Esophagus (tissue), 2 donors: ENCODE results near the gene RSPH10B2. TPM values are rescaled to one million over a fixed set of nuclear protein-coding genes. Genes with fewer than 3 reads are reported as not detected.
"Not testable (repeated sequence)": the region's sequence is repeated elsewhere in the genome, so short reads cannot be mapped to it uniquely, and the experiment has no call there.

ENCODE experiments used
- H3K27ac ChIP-seq, 2 donors: one replicate each; pipeline ENCODE4 v1.5.1; 2013; ENCODE audit warnings: low read depth in 2 of 2, mild to moderate bottlenecking in 2 of 2, inconsistent platforms in 1 of 2, low read length in 1 of 2, moderate library complexity in 1 of 2
- H3K27me3 ChIP-seq, 2 donors: one replicate each; pipeline ENCODE4 v1.6.1; 2013; ENCODE audit warnings: low read length in 2 of 2, control low read depth in 1 of 2, mild to moderate bottlenecking in 1 of 2; ENCODE audit not compliant: insufficient read depth in 2 of 2, control insufficient read depth in 1 of 2
- H3K36me3 ChIP-seq, 2 donors: one replicate each; pipeline ENCODE4 v1.6.1; 2013; ENCODE audit warnings: low read length in 1 of 2; ENCODE audit not compliant: control insufficient read depth in 2 of 2, insufficient read depth in 2 of 2
- H3K4me1 ChIP-seq, 2 donors: one replicate each; pipeline ENCODE4 v1.6.1; 2013; ENCODE audit warnings: low read length in 1 of 2; ENCODE audit not compliant: control insufficient read depth in 2 of 2, insufficient read depth in 2 of 2
- H3K4me3 ChIP-seq, 2 donors: one replicate each; pipeline ENCODE4 v1.5.1; 2013; ENCODE audit warnings: low read length in 2 of 2, mild to moderate bottlenecking in 2 of 2, low read depth in 1 of 2, moderate library complexity in 1 of 2
- H3K9me3 ChIP-seq, 2 donors: one replicate each; pipeline ENCODE4 v1.6.1; 2013; ENCODE audit warnings: mild to moderate bottlenecking in 2 of 2, low read depth in 1 of 2, low read length in 1 of 2, moderate library complexity in 1 of 2; ENCODE audit not compliant: control insufficient read depth in 2 of 2, insufficient read depth in 1 of 2
- WGBS, 2 donors: extraction: QIAGEN DNeasy Blood & Tissue Kit; methylation state at CpG; one replicate each; pipeline ENCODE4 v1.1.7; 2013; 5-methylcytosine and 5-hydroxymethylcytosine counted together
- polyA plus RNA-seq, 2 donors: library from polyadenylated mRNA; stranded (reverse); fragments of 200-250 nt; gene quantifications; one replicate each; pipeline ENCODE4 v1.2.3, GENCODE V29; 2013
- donor health status: healthy with polysubstance abuse.
- donor health status: Bipolar disorder and iron deficiency.

Gene RSPH10B2
- polyA plus RNA-seq, 2 donors, result 0.04 to 0.10 TPM

DNA sequence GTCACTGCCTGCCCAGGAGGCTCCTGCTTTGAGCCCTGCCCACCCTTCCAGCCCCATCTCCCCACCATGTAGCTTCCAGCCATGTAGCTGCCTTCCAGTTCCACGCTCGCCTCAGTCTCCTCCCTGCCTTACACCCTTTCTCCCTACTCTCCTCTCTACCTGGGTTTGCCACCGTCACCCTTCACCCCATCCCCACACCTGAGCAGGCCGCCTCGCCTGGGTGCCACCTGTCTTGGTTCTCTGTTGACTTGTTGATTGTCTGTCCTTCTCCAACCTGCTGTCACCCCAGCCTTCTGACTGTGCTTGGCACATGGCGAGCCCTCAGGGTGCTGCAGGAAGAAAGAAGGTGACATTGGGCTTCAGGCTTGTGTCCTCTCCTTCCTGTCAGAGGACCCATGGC is 3.7 kb upstream of the RSPH10B2 start:
- not testable (repeated sequence) for H3K4me1 ChIP-seq, H3K36me3 ChIP-seq, H3K27me3 ChIP-seq, H3K9me3 ChIP-seq, H3K4me3 ChIP-seq, H3K27ac ChIP-seq
- WGBS, 2 donors, result 87 to 96% methylated on average over 3 to 4 of the region's 6 CpGs

DNA sequence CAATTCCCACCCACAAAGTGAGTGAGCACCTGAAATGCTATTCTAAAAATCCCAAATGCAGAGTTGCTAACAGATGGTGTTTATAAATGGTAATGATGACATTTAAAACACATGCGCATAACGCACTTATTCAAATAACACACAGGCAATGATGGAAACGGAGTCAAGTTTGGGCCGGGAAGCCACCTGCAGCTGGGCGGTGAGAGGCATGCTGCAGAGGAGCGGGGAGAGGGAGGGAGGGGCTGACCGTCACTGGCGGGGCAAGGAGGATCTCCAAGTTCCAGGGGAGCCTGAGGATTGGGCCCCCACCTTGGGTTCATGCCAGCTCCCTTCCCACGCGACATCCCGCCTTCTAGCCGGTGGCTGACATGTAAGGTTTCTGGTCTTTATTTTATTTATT is 7.3 kb downstream of the RSPH10B2 start:
- WGBS, 2 donors, result 45% methylated on average over 6 of the region's 12 CpGs; no CpG with 5 or more reads in 1 of the 2 donors
- H3K9me3 ChIP-seq, H3K4me1 ChIP-seq, H3K27ac ChIP-seq, H3K36me3 ChIP-seq, H3K4me3 ChIP-seq, H3K27me3 ChIP-seq: not testable (repeated sequence)

DNA sequence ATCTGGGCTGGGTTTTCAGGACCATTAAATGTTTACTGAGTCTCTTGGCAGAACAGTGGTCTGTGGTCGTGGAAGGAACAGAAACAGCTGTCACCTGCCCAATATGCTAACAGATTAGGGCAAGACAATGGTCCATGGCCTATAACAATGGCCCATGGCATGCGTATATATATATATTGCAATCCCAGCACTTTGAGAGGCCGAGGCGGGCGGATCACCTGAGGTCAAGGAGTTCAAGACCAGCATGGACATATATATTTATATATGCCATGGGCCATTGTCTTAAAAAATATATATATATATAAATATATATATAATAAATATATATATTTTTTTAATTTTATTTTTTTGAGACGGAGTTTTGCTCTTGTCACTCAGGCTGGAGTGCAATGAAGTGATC is 27.7 kb downstream of the RSPH10B2 start:
- not testable (repeated sequence) for H3K4me1 ChIP-seq, H3K4me3 ChIP-seq, H3K9me3 ChIP-seq, H3K27ac ChIP-seq, H3K36me3 ChIP-seq, H3K27me3 ChIP-seq
- 81 to 86% methylated on average over 6 of the region's 6 CpGs for WGBS, 2 donors

DNA sequence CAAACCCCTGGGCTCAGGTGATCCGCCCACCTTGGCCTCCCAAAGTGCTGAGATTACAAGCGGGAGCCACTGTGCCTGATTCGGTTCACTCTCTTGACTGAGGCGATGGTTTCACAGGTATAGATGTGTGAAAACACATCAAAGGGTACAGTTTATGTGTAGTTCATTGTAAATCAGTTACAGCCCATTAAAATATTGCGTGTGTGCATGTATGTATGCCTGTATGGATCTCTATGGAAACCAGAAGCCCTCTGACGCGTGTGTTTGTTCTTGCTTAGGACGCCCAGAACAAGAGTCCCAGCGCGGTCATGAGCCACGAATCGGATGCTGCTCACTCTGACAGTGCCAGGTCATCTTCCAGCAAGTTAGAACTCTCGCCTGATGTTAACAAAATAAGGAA is 35.5 kb downstream of the RSPH10B2 start:
- not testable (repeated sequence) for H3K4me1 ChIP-seq, H3K9me3 ChIP-seq, H3K27me3 ChIP-seq, H3K36me3 ChIP-seq, H3K27ac ChIP-seq, H3K4me3 ChIP-seq
- no CpG with 5 or more reads among the region's 13 CpGs for WGBS, 2 donors

DNA sequence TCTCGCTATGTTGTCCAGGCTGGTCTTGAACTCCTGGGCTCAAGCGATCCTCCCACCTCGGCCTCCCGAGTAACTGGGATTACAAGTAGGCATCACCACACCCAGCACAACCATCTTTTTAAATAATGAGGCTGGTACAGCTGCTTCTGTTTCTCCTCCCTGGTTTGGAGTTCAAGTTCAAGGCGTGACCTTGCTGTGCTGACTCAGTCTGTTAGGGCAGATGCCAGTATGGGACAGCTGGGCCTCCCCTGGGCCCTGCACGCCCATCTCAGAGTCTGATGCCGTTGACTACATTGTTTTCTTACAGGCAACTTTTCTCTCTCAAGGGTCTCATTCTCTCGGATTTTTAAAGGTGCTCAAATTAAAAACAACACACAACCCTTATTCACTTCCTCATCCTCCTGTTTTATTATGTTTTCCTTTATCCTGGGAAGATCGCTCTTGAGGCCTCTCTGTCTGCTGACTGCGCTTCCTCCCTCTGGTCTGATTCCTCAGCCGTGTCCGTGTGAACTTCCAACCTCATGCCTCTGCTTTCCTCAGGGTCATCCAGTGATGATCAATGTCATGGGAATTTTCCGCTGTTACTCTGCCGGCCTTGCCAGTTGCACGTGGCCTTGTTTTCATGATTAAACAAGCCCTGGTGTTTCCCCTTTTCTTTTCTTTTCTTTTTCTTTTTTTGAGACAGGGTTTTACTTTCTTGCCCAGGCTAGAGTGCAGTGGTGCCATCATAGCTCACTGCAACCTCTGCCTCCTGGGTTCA is 38.4 kb downstream of the RSPH10B2 start:
- WGBS, 2 donors, result 59 to 60% methylated on average over 8 of the region's 15 CpGs
- not testable (repeated sequence) for H3K4me1 ChIP-seq, H3K27ac ChIP-seq, H3K27me3 ChIP-seq, H3K4me3 ChIP-seq, H3K36me3 ChIP-seq, H3K9me3 ChIP-seq

DNA sequence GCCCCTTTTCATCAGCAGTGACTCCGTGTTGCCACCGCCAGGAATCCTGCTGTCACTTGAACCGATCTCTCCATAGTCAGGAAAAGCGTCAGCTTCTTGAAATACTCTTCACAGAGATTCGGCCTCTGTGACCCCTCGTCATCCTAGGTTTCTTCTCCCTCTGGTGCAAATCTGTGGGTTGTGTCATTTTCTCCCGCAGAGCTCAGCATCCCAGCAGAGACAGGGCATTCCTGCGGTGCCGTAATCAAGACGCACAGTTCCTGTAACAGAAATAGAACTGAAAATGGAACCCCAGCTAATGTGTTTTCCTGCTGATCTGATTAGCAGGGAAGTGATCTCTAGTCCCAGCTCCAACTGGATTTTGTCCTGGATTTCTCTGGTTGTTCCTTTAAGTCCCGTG is 40.4 kb downstream of the RSPH10B2 start:
- not testable (repeated sequence) for H3K4me3 ChIP-seq, H3K27ac ChIP-seq, H3K27me3 ChIP-seq, H3K36me3 ChIP-seq, H3K9me3 ChIP-seq, H3K4me1 ChIP-seq
- 83 to 88% methylated on average over 2 of the region's 11 CpGs for WGBS, 2 donors

DNA sequence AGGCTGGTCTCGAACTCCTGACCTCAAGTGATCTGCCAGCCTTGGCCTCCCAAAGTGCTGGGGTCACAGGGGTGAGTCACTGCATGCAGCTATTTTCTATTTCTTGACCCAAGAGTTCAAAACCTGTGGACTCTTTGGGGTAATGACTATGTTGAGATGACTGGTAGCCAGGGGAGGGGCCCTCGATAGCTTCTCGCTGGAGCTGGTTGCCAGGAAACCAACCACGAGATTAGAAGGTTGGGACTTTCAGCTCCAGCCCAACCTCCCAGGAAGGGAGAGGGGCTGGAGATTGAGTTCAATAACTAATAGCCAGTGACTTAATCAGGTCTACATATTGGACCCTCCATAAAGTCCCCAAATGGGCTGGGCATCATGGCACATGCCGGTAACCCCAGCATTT is 43.3 kb downstream of the RSPH10B2 start:
- WGBS, 2 donors, result 81 to 84% methylated on average over 5 of the region's 5 CpGs
- H3K36me3 ChIP-seq, H3K4me3 ChIP-seq, H3K4me1 ChIP-seq, H3K27ac ChIP-seq, H3K9me3 ChIP-seq, H3K27me3 ChIP-seq: not testable (repeated sequence)

DNA sequence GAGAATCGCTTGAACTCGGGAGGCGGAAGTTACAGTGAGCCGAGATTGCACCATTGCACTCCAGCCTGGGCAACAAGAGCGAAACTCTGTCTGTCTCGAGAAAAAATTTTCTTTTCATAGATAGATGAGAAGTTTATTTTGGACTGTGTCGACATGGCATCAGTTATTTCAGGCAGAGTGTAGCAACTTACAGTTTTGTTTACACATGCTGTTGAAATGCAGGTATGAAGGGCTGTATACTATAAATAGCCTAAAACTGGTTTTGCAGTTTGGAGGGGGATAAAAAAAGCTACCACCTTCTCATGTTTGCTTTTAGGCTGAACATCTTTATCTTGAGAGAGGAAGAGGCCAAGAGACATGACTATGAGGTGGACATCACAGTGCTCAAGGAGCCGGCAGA is 44.1 kb downstream of the RSPH10B2 start:
- H3K36me3 ChIP-seq, H3K27me3 ChIP-seq, H3K4me1 ChIP-seq, H3K27ac ChIP-seq, H3K9me3 ChIP-seq, H3K4me3 ChIP-seq: not testable (repeated sequence)
- WGBS, 2 donors, result 100% methylated on average over 1 of the region's 8 CpGs; no CpG with 5 or more reads in 1 of the 2 donors

DNA sequence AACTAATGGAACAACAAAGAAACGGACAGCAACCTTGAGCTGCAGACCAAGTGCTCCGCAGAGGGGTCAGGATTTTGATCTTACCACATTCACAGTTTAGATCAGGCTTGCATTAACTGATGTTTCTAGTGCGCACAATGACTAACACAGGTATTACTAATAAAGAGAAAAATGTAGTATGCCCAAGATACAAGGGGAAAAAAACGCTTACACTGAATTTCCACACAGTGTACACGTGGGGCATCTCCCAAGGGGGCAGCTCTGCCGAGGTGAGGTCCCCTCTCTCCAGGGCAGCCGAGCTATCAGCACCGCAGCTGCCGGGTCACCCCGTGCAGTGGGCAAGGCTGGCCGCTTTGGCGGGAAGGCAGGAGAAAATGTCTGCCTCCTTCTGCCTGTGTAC is 46.0 kb downstream of the RSPH10B2 start:
- not testable (repeated sequence) for H3K4me1 ChIP-seq, H3K27ac ChIP-seq, H3K27me3 ChIP-seq, H3K9me3 ChIP-seq, H3K36me3 ChIP-seq, H3K4me3 ChIP-seq
- 75% methylated on average over 2 of the region's 12 CpGs; no CpG with 5 or more reads in 1 of the 2 donors for WGBS, 2 donors

DNA sequence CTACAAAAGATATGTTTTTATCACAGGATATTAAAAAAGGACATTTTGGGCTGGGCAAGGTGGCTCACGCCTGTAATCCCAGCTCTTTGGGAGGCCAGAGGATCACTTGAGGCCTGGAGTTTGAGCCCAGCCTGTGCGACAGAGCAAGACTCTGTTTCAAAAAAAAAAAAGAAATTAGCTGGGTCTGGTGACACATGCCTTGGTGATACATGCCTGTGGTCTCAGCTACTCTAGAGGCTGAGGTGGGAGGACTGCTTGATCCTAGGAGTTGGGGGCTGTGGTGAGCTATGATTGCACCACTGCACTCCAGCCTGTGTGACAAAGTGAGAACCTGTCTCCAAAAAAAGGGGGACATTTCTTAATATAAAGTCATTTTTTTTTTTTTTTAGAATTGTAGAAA is 46.4 kb downstream of the RSPH10B2 start:
- WGBS, 2 donors, result 100% methylated on average over 1 of the region's 2 CpGs
- not testable (repeated sequence) for H3K4me1 ChIP-seq, H3K27me3 ChIP-seq, H3K4me3 ChIP-seq, H3K36me3 ChIP-seq, H3K9me3 ChIP-seq, H3K27ac ChIP-seq
